ENCODE measurements around the gene ITIH1.

GRCh38 chr3:52817860-52818259 lies 40.5 kb downstream of the ITIH1 start:
- TF ChIP-seq CTCF (conservative IDR thresholded peaks at IDR 0.05) (no peak), EZH2 (IDR thresholded peaks at IDR 0.05; ENCODE audit: low read depth) (no peak)
